ENCODE measurements around the gene ATPAF1. TPM values are rescaled to one million over a fixed set of nuclear protein-coding genes. Genes with fewer than 3 reads are reported as not detected.
"Not testable (repeated sequence)": the region's sequence is repeated elsewhere in the genome, so short reads cannot be mapped to it uniquely, and the experiment has no call there.

The ATPAF1 gene
- total RNA-seq, 2 donors from 2014 or later: 52.2 to 71.3 TPM

- no peak overlapping the region for H3K27ac ChIP-seq
- no peak for DNase-seq (ENCODE audit: low spot score)
- TF ChIP-seq POLR2AphosphoS5 (IDR thresholded peaks at IDR 0.05) (no peak), POLR2A (IDR thresholded peaks at IDR 0.05) (no peak), CTCF (IDR thresholded peaks at IDR 0.05) (no peak)
- no peaks in the 10 kb centered on the region for H3K9me3 ChIP-seq
- no peaks in the 10 kb centered on the region for H3K4me1 ChIP-seq (replicated peaks)
- intact Hi-C loops (cut with DNase I): no loop called here
- H3K27me3 ChIP-seq (replicated peaks; ENCODE audit: insufficient read depth): no peaks in the 10 kb centered on the region
- H3K4me3 ChIP-seq: no peak overlapping the region
- H3K36me3 ChIP-seq: no peaks in the 10 kb centered on the region
Measured at GRCh38 chr1:46655848-46656247, 12.3 kb downstream of the ATPAF1 start.

DNA sequence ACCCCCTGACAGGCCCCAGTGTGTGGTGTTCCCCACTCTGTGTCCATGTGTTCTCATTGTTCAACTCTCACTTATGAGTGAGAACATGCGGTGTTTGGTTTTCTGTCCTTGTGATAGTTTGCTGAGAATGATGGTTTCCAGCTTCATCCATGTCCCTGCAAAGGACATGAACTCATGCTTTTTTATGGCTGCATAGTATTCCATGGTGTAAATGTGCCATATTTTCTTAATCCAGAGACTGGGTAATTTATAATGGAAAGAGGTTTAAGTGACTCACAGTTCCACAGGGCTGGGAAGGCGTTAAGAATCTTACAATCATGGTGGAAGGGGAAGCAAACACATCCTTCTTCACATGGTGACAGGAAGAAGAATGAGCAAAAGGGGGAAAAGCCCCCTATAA is 13.5 kb downstream of the ATPAF1 start:
- H3K4me3 ChIP-seq; H3K27ac ChIP-seq; H3K4me1 ChIP-seq (replicated peaks); DNase-seq (ENCODE audit: low spot score); intact Hi-C loops (cut with DNase I); H3K27me3 ChIP-seq (replicated peaks; ENCODE audit: insufficient read depth); H3K36me3 ChIP-seq; H3K9me3 ChIP-seq: not testable (repeated sequence)
- WGBS: 97% methylated on average over 2 of the region's 2 CpGs

GRCh38 chr1:46654012-46654411 is 14.2 kb downstream of the ATPAF1 start:
- TF ChIP-seq POLR2AphosphoS5 (IDR thresholded peaks at IDR 0.05): no peak
- TF ChIP-seq CTCF (IDR thresholded peaks at IDR 0.05): no peak
- no peak for TF ChIP-seq POLR2A (IDR thresholded peaks at IDR 0.05)
- intact Hi-C loops (cut with DNase I): no loop called here
- 68% methylated on average over 1 of the region's 1 CpG for WGBS
- Histone ChIP-seq H3K4me1 (replicated peaks) (no peaks in the 10 kb centered on the region), H3K27me3 (replicated peaks; ENCODE audit: insufficient read depth) (no peaks in the 10 kb centered on the region), H3K9me3 (no peaks in the 10 kb centered on the region), H3K36me3 (no peaks in the 10 kb centered on the region), H3K4me3 (no peak overlapping the region), H3K27ac (peak overlapping the region in 1 of 2 donors; percentile 1)
- no peak for DNase-seq (ENCODE audit: low spot score)

DNA sequence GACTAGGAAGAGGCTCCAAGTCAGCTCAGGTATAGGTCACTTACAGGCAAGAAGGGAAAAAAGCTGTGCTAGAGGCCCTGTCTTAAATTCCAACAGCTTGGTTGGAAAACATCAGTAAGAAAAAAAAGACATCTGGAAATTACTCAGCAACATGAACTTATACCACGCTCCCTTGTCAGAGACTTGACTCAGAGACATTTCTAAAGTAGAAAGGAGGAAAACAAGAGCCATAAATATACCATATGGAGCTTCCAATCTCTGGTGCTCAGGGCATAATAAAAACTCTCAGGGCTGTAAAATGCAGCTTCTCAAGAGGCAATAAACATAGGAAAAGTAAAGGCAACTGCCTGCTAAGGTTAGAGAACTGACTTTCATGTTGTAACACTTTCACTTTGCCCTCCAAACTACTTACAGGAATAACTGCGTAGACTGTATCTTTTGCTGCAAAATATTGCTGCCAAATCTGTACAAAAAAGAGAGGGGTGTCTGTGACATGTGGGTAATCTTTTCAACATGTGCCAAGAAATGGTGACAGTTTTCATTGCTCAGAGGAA is 14.7 kb downstream of the ATPAF1 start:
- H3K4me3 ChIP-seq: no peak overlapping the region
- H3K9me3 ChIP-seq: no peaks in the 10 kb centered on the region
- H3K36me3 ChIP-seq: no peaks in the 10 kb centered on the region
- H3K4me1 ChIP-seq (replicated peaks): no peaks in the 10 kb centered on the region
- intact Hi-C loops (cut with DNase I): no loop called here
- H3K27me3 ChIP-seq (replicated peaks; ENCODE audit: insufficient read depth): no peaks in the 10 kb centered on the region
- WGBS: 55% methylated on average over 2 of the region's 2 CpGs
- peak overlapping the region in 1 of 2 donors; percentile 1 for H3K27ac ChIP-seq
- no peak for TF ChIP-seq POLR2A (IDR thresholded peaks at IDR 0.05)
- TF ChIP-seq POLR2AphosphoS5 (IDR thresholded peaks at IDR 0.05): no peak
- no peak for TF ChIP-seq CTCF (IDR thresholded peaks at IDR 0.05)
- DNase-seq (ENCODE audit: low spot score): no peak

DNA sequence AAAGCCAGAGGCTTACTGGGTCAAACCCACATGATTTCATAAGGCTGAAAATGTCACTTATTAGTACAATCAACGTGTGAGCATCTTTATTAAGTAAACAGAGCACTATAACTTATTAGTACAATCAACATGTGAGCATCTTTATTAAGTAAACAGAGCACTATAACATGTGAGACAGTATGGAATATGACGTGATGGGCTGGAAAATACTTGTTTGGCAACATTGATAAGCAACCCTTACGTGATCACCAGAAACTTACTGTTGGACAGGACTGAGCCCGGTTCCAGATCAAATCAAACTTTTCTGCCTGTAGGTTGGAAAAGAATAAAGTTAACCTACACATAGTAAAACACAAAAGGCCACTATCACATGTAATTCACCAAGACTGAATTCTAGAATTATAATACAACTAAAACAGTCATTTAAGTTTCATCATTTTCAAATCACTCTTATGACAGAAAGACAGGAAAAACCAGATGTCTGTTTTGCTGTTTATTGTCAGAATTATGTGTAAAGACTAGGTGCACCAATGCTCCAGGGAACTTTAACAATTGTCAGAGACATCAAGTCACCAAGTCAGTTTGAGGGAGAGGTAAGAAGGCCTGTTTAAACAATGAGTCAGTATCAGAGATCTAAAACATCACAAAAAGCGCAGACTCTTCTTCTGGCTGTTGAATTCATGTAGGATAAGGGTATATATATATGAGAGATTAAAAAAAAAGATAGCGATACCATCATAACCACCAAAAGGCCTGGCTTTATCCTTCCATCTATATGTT is 15.7 kb downstream of the ATPAF1 start:
- TF ChIP-seq POLR2AphosphoS5 (IDR thresholded peaks at IDR 0.05): no peak
- TF ChIP-seq POLR2A (IDR thresholded peaks at IDR 0.05): no peak
- no peak for TF ChIP-seq CTCF (IDR thresholded peaks at IDR 0.05)
- intact Hi-C loops (cut with DNase I): no loop called here
- Histone ChIP-seq H3K4me3 (no peak overlapping the region), H3K4me1 (replicated peaks) (no peaks in the 10 kb centered on the region), H3K27ac (no peak overlapping the region), H3K36me3 (no peaks in the 10 kb centered on the region), H3K27me3 (replicated peaks; ENCODE audit: insufficient read depth) (no peaks in the 10 kb centered on the region), H3K9me3 (no peaks in the 10 kb centered on the region)
- DNase-seq (ENCODE audit: low spot score): no peak
- 56% methylated on average over 6 of the region's 6 CpGs for WGBS

GRCh38 chr1:46651152-46651551 is 17.0 kb downstream of the ATPAF1 start:
- H3K27me3 ChIP-seq (replicated peaks; ENCODE audit: insufficient read depth); H3K4me1 ChIP-seq (replicated peaks); H3K9me3 ChIP-seq; H3K36me3 ChIP-seq; H3K27ac ChIP-seq; DNase-seq (ENCODE audit: low spot score); H3K4me3 ChIP-seq; intact Hi-C loops (cut with DNase I): not testable (repeated sequence)
- WGBS: 92% methylated on average over 3 of the region's 3 CpGs

Data from prostate gland (tissue), 2 donors.